ENCODE results near the gene CLRN2.

DNA sequence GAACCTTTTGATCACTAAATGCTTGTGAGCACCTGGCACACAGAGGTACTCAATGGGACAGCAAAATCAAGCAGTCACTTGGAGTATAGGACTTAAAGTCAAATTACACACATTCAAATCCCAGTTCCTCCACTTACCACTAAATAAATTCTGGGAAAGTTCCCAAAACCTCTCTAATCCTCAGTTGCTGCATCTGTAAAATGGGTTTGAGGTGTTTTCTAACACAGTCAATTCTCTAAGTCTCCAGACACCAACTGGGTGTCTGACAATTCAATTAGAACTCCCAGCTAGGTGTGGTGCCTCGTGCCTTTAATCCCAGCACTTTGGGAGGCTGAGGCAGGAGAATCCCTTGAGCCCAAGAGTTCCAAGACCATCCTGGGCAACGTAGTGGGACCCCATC lies 22.1 kb upstream of the CLRN2 start:
- TF ChIP-seq, protein P1, sequence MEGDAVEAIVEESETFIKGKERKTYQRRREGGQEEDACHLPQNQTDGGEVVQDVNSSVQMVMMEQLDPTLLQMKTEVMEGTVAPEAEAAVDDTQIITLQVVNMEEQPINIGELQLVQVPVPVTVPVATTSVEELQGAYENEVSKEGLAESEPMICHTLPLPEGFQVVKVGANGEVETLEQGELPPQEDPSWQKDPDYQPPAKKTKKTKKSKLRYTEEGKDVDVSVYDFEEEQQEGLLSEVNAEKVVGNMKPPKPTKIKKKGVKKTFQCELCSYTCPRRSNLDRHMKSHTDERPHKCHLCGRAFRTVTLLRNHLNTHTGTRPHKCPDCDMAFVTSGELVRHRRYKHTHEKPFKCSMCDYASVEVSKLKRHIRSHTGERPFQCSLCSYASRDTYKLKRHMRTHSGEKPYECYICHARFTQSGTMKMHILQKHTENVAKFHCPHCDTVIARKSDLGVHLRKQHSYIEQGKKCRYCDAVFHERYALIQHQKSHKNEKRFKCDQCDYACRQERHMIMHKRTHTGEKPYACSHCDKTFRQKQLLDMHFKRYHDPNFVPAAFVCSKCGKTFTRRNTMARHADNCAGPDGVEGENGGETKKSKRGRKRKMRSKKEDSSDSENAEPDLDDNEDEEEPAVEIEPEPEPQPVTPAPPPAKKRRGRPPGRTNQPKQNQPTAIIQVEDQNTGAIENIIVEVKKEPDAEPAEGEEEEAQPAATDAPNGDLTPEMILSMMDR (IDR thresholded peaks at IDR 0.05; ENCODE audit: low read depth, low read length, poor library complexity, severe bottlenecking): no peak
- TF ChIP-seq EZH2phosphoT487 (IDR thresholded peaks at IDR 0.05; ENCODE audit: borderline replicate concordance, low read length): no peak

Measured in DOHH2 (cell line).